GM23338 (cell line): ENCODE results near the gene SLC16A6.
"Not testable (repeated sequence)": the region's sequence is repeated elsewhere in the genome, so short reads cannot be mapped to it uniquely, and the experiment has no call there.

ENCODE experiments used
- CREB1 ChIP-seq: fragments of 250-450 bp; sonication (Bioruptor Pico); IDR thresholded peaks from 2 replicates; pipeline ENCODE4 v1.5.0; 2020; ENCODE audit warnings: low read depth, mild to moderate bottlenecking, moderate library complexity
- CTCF ChIP-seq, 2 experiments: fragments of 200-600 bp in 1 of 2; sonication (generic) in 1 of 2; conservative IDR thresholded peaks; 2 replicates each; pipeline versions ENCODE4 v1.5.1 to v1.6.1; 2016 to 2017; ENCODE audit warnings: antibody characterized with exemption in 2 of 2, low read depth in 2 of 2, mild to moderate bottlenecking in 2 of 2, moderate library complexity in 1 of 2
- ETS1 ChIP-seq: IDR thresholded peaks from 2 replicates; pipeline ENCODE4 v1.6.1; 2016; ENCODE audit warnings: antibody characterized with exemption
- EZH2 ChIP-seq: fragments of 200-600 bp; sonication (generic); IDR thresholded peaks from one replicate; pipeline ENCODE4 v1.8.0; 2017; ENCODE audit warnings: antibody characterized with exemption, mild to moderate bottlenecking, low read depth; ENCODE audit not compliant: unreplicated experiment
- EZH2phosphoT487 ChIP-seq: fragments of 200-600 bp; sonication (generic); IDR thresholded peaks from one replicate; pipeline ENCODE4 v1.8.1; 2018; ENCODE audit warnings: antibody characterized with exemption; ENCODE audit not compliant: unreplicated experiment
- JUNB ChIP-seq: IDR thresholded peaks from one replicate; pipeline ENCODE4 v1.6.1; 2016; ENCODE audit warnings: antibody characterized with exemption; ENCODE audit not compliant: unreplicated experiment
- POLR2AphosphoS5 ChIP-seq: IDR thresholded peaks from 2 replicates; pipeline ENCODE4 v1.6.1; 2016; ENCODE audit warnings: antibody characterized with exemption, low read depth
- REST ChIP-seq: IDR thresholded peaks from one replicate; pipeline ENCODE4 v1.6.1; 2018; ENCODE audit warnings: antibody characterized with exemption; ENCODE audit not compliant: unreplicated experiment

GRCh38 chr17:68220786-68221185, 70.1 kb downstream of the SLC16A6 start:
- not testable (repeated sequence) for TF ChIP-seq REST; EZH2; CTCF (conservative IDR thresholded peaks at IDR 0.05; ENCODE audit: low read depth in 2 of 2); ETS1; EZH2phosphoT487; POLR2AphosphoS5; CREB1 (CRISPR knock-in tag); JUNB
